ENCODE data around the gene PIERCE2.
A peak's percentile ranks its signal among the peaks of the same experiment; 100 is the strongest.

The PIERCE2 gene, protein sequence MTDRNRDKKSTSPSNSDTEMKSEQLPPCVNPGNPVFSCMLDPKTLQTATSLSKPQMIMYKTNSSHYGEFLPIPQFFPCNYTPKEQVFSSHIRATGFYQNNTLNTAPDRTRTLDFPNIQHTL

DNA sequence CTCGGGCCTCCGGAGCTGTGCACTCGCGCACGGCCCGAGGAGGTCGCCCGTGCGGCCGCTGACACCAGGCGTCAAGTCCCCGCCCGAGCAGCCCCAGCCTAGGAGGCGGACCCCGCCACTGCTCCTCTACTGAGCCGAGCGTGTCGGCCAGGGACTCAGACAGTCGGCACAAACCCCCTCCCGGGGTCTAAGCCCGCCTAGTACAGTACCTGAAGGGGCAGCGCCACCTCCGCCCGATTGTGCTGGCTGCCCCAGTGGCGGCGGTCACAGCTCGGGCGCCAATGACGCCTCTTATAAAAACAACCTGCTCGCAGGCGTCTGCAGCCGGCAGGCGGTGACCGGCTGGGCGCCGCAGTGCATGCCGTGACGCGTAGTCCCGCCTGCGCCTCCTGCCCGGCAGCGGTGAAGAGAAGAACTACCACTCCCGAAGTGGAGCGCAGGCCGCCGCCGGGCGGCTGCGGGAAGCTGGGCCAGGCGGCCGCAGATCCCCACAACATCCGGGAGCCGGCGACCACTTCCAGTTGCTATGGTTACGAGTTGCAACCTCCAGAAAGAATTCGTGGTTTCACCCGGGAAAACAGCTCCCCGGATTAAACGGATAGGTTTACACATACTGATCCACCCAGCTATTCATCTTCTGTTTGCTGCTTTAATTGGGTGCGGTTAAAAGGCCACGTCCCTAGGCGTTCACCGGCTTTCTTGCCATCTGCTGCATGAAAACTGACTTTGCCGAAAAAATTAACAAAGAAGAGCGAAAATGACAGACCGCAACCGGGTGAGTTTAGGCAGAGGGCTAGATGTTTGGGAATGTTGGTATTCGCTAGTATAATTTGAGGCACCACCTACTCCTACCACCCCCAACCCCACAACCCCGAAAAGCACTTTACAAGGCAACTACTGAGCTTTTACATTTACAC, at the start of gene PIERCE2, which contains the start of gene CCPG1:
TSS of gene PIERCE2 (plus strand) at position 484 of the 917 bp plus-strand sequence. CDS start at position 758, 274 bp downstream.
TSS of gene CCPG1 (minus strand) at position 348 of the 917 bp plus-strand sequence. CDS start 18,935 bp downstream, outside the sequence.
- peak; percentile 94 for DNase-seq (ENCODE audit: extremely low spot score)
- CTCF ChIA-PET = interaction anchor here (0.7 to 3.0 kb wide), 27 partner anchors 9 to 219 kb away, joined by 3 to 30 read pairs (median 5); partner anchors contain the start of genes PIGB, PIGBOS1 and RSL24D1
- TF ChIP-seq, protein P1, sequence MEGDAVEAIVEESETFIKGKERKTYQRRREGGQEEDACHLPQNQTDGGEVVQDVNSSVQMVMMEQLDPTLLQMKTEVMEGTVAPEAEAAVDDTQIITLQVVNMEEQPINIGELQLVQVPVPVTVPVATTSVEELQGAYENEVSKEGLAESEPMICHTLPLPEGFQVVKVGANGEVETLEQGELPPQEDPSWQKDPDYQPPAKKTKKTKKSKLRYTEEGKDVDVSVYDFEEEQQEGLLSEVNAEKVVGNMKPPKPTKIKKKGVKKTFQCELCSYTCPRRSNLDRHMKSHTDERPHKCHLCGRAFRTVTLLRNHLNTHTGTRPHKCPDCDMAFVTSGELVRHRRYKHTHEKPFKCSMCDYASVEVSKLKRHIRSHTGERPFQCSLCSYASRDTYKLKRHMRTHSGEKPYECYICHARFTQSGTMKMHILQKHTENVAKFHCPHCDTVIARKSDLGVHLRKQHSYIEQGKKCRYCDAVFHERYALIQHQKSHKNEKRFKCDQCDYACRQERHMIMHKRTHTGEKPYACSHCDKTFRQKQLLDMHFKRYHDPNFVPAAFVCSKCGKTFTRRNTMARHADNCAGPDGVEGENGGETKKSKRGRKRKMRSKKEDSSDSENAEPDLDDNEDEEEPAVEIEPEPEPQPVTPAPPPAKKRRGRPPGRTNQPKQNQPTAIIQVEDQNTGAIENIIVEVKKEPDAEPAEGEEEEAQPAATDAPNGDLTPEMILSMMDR (IDR thresholded peaks at IDR 0.05; ENCODE audit: control extremely low read depth, extremely low read depth, low read depth, missing control alignments) = peak; percentile 42
- POLR2A ChIA-PET = no interaction called here

DNA sequence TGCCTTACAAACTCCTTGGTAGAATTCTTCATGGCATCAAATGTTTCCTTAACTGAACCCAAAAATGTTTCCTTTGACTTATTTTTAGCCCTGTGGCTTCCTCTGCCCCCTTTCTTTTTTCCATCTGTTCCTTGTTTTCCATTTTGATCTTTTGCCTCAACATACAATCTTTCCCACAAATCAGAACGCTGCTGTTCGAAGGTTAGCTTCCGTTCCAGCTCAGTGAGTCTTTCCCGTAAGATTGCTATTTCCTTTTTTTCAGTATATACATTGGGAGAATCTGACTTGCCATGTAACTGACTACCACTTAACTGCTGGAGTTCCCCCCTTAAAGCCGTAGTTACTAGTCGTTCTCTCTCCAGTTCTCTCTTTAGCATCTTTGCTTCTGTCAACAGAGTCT, 48.0 kb upstream of the PIERCE2 start:
- TF ChIP-seq, protein P1 (IDR thresholded peaks at IDR 0.05; ENCODE audit: control extremely low read depth, extremely low read depth, low read depth, missing control alignments) = no peak
- ChIA-PET CTCF (interaction anchor here (1.1 to 2.5 kb wide), 3 partner anchors 18 to 69 kb away, joined by 3 to 9 read pairs (median 4); partner anchors contain the start of genes CCPG1 and PIERCE2), POLR2A (no interaction called here)
- no peak for DNase-seq (ENCODE audit: extremely low spot score)

DNA sequence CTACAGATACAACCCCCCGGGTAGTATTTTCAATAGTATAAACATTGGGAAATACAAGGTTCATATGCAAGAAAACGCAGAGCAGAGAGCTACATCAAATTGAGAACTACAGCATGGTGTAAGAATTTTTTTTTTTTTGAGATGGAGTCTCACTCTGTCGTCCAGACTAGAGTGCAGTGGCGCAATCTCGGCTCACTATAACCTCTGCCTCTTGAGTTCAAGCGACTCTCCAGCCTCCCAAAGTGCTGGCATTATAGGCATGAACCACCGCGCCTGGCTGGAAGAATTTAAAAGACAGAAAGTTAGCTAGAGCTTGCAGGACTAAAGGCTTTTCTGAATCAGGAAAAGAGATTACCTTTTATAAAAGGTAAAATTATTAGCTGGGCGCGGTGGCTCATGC, 47.2 kb upstream of the PIERCE2 start:
- ChIA-PET POLR2A (no interaction called here), CTCF (interaction anchor here (1.1 to 4.6 kb wide), 3 partner anchors 12 to 70 kb away, joined by 3 to 20 read pairs (median 4); no protein-coding TSS in a partner anchor)
- no peak for DNase-seq (ENCODE audit: extremely low spot score)

DNA sequence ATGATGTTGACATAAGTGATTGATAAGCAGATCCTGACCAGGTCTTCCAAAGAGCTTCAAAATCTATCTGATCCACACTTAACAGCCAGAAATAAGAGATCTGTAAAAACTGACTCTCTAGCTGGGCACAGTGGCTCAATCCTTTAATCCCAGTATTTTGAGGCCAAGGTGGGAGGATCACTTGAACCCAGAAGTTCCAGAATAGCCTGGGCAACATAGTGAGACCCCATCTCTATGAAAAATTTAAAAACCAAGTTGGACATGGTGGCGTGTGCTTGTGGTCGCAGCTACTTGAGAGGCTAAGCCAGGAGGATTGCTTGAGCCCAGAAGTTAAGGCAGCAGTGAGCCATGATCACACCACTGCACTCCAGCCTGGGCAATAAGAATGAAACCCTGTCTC, 45.7 kb upstream of the PIERCE2 start:
- TF ChIP-seq, protein P1 (IDR thresholded peaks at IDR 0.05; ENCODE audit: control extremely low read depth, extremely low read depth, low read depth, missing control alignments) = no peak
- CTCF ChIA-PET = interaction anchor here (1.7 to 4.6 kb wide), 2 partner anchors 11 to 23 kb away, joined by 3 to 20 read pairs; no protein-coding TSS in a partner anchor
- no peak for DNase-seq (ENCODE audit: extremely low spot score)
- POLR2A ChIA-PET = no interaction called here

More for the DNA sequence above, 47.2 kb upstream of the PIERCE2 start:
- TF ChIP-seq, protein P1 (IDR thresholded peaks at IDR 0.05; ENCODE audit: control extremely low read depth, extremely low read depth, low read depth, missing control alignments) = no peak

DNA sequence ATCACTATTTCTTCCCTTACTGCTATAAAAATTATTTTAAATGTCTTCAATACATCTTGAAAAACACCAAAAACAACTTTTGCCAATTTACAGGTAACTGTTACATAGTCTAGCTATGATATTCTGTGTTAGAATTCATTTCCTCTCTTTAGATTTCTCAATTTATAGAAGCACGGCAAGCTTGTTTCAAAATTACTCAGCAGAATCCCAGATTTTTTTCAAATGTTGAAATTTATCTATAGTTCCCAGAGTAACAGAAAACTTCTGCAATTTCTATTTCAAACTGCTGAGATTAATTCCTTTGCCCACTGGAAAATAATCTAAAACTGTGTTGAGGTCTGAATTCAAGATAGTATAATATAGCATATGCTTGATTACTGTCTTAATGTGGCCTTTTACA, 41.3 kb upstream of the PIERCE2 start:
- TF ChIP-seq, protein P1 (IDR thresholded peaks at IDR 0.05; ENCODE audit: control extremely low read depth, extremely low read depth, low read depth, missing control alignments) = no peak
- no peak for DNase-seq (ENCODE audit: extremely low spot score)
- POLR2A ChIA-PET = no interaction called here
- CTCF ChIA-PET = interaction anchor here (1.2 kb wide), 2 partner anchors 8 to 9 kb away, joined by 3 read pairs; no protein-coding TSS in a partner anchor

DNA sequence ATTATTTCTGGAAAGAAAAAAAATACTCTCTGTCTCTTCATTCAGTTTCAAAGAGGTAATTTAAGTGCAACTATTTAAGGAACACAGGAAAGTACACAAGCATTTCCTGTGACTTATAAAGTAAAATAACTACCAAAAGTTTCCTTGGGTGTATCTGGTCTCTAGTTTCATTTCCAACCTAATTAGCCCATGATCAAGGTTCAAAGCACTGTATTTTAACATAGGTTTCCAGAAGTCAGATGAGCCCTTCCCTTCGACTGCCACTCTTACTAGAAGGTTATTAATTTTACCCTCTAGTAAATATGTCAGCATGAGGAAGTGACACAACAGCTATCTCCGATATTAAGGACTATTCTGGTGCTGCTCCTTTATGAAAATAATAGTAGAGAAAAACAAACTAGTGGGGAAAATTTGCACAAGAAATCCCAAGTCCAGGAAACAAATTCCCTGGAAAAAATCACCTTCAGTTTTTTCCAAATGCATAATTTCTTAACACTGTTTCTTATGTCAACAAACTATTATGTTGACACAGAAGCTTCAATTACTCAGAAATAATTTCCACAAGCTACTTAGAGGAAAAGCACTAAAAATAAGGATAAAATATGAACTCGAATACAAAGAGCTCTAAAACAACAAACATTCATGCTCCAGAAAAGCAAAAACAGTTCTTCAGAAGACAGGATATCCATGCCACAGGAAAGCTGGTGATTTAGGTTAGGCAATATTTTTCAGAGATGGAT, 35.4 kb upstream of the PIERCE2 start:
- TF ChIP-seq, protein P1 (IDR thresholded peaks at IDR 0.05; ENCODE audit: control extremely low read depth, extremely low read depth, low read depth, missing control alignments) = no peak
- DNase-seq (ENCODE audit: extremely low spot score) = peak; percentile 18
- CTCF ChIA-PET = interaction anchor here (0.9 to 2.9 kb wide), 8 partner anchors 8 to 66 kb away, joined by 3 to 20 read pairs (median 4); no protein-coding TSS in a partner anchor

More for the DNA sequence above, 35.4 kb upstream of the PIERCE2 start:
- POLR2A ChIA-PET = no interaction called here

Data from GM10248 (cell line).